ENCODE results near the gene MAPT.

Gene MAPT

DNA sequence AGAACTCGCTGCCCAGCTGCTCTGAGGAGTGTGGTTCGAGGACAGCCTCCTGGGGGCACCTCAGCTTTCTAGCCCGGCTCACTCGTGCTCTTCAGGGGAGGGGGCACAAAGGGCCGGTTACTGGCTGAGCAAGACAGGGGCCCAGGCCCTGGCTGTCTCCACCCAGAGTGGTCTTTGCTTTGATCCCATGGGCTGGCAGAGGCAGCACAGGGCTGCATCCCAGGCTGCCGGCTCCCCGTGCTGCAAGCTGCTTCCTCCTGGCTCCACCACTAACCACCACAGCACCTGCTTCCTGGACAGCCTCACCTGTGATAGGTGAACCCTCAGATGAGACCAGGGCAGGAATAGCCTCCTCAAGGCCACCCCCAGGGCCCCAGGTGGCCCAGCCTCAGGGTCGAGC, 42.9 kb upstream of the MAPT start:
- no peaks in the 10 kb centered on the region for H3K9me3 ChIP-seq (ENCODE audit: insufficient read depth, low read length)
- H3K36me3 ChIP-seq (ENCODE audit: insufficient read depth, insufficient read length, low read length) = no peaks in the 10 kb centered on the region
- H3K4me1 ChIP-seq (ENCODE audit: insufficient read depth, insufficient read length) = peaks cover 6% of the 10 kb centered on the region
- no peak overlapping the region for H3K9ac ChIP-seq (ENCODE audit: insufficient read length, low read depth)
- TF ChIP-seq YY1 (IDR thresholded peaks at IDR 0.05; ENCODE audit: insufficient read depth, insufficient read length) (no peak), SUZ12 (IDR thresholded peaks at IDR 0.05; ENCODE audit: extremely low read depth, insufficient read depth, insufficient read length) (no peak), ZNF274 (IDR thresholded peaks at IDR 0.05; ENCODE audit: low read depth, low read length) (no peak)
- peaks cover 11% of the 10 kb centered on the region for H3K27me3 ChIP-seq (ENCODE audit: insufficient read depth, insufficient read length)
- DNase-seq (ENCODE audit: low read depth, low spot score) = no peak
- H3K4me3 ChIP-seq (ENCODE audit: insufficient read length, low read depth) = no peak overlapping the region

- TF ChIP-seq ZNF274 (IDR thresholded peaks at IDR 0.05; ENCODE audit: low read depth, low read length) (no peak), SUZ12 (IDR thresholded peaks at IDR 0.05; ENCODE audit: extremely low read depth, insufficient read depth, insufficient read length) (no peak), YY1 (IDR thresholded peaks at IDR 0.05; ENCODE audit: insufficient read depth, insufficient read length) (no peak)
These were observed 42.5 kb upstream of the MAPT start for GRCh38 chr17:45851873-45852272.

GRCh38 chr17:45852535-45853297, 41.6 kb upstream of the MAPT start:
- peak; percentile 28 for DNase-seq (ENCODE audit: low read depth, low spot score)
- no peak for TF ChIP-seq ZNF274 (IDR thresholded peaks at IDR 0.05; ENCODE audit: low read depth, low read length)
- no peak for TF ChIP-seq YY1 (IDR thresholded peaks at IDR 0.05; ENCODE audit: insufficient read depth, insufficient read length)
- no peak for TF ChIP-seq SUZ12 (IDR thresholded peaks at IDR 0.05; ENCODE audit: extremely low read depth, insufficient read depth, insufficient read length)

More at GRCh38 chr17:45851873-45852272, 42.5 kb upstream of the MAPT start:
- no peak overlapping the region for H3K4me3 ChIP-seq (ENCODE audit: insufficient read length, low read depth)
- DNase-seq (ENCODE audit: low read depth, low spot score) = no peak
- no peak overlapping the region for H3K9ac ChIP-seq (ENCODE audit: insufficient read length, low read depth)
- H3K9me3 ChIP-seq (ENCODE audit: insufficient read depth, low read length) = no peaks in the 10 kb centered on the region
- H3K4me1 ChIP-seq (ENCODE audit: insufficient read depth, insufficient read length) = peaks cover 6% of the 10 kb centered on the region
- peaks cover 11% of the 10 kb centered on the region for H3K27me3 ChIP-seq (ENCODE audit: insufficient read depth, insufficient read length)
- no peaks in the 10 kb centered on the region for H3K36me3 ChIP-seq (ENCODE audit: insufficient read depth, insufficient read length, low read length)

GRCh38 chr17:45854209-45854608, 40.1 kb upstream of the MAPT start:
- Histone ChIP-seq H3K4me1 (ENCODE audit: insufficient read depth, insufficient read length) (peaks cover 5% of the 10 kb centered on the region), H3K27me3 (ENCODE audit: insufficient read depth, insufficient read length) (peaks cover 11% of the 10 kb centered on the region), H3K4me3 (ENCODE audit: insufficient read length, low read depth) (no peak overlapping the region), H3K9ac (ENCODE audit: insufficient read length, low read depth) (no peak overlapping the region), H3K36me3 (ENCODE audit: insufficient read depth, insufficient read length, low read length) (no peaks in the 10 kb centered on the region), H3K9me3 (ENCODE audit: insufficient read depth, low read length) (no peaks in the 10 kb centered on the region)
- no peak for DNase-seq (ENCODE audit: low read depth, low spot score)
- TF ChIP-seq ZNF274 (IDR thresholded peaks at IDR 0.05; ENCODE audit: low read depth, low read length) (no peak), YY1 (IDR thresholded peaks at IDR 0.05; ENCODE audit: insufficient read depth, insufficient read length) (no peak), SUZ12 (IDR thresholded peaks at IDR 0.05; ENCODE audit: extremely low read depth, insufficient read depth, insufficient read length) (no peak)

More at GRCh38 chr17:45852535-45853297, 41.6 kb upstream of the MAPT start:
- H3K4me1 ChIP-seq (ENCODE audit: insufficient read depth, insufficient read length) = peaks cover 6% of the 10 kb centered on the region
- H3K4me3 ChIP-seq (ENCODE audit: insufficient read length, low read depth) = no peak overlapping the region
- peaks cover 11% of the 10 kb centered on the region for H3K27me3 ChIP-seq (ENCODE audit: insufficient read depth, insufficient read length)
- peak overlapping the region; percentile 22 for H3K9ac ChIP-seq (ENCODE audit: insufficient read length, low read depth)
- no peaks in the 10 kb centered on the region for H3K9me3 ChIP-seq (ENCODE audit: insufficient read depth, low read length)
- H3K36me3 ChIP-seq (ENCODE audit: insufficient read depth, insufficient read length, low read length) = no peaks in the 10 kb centered on the region

DNA sequence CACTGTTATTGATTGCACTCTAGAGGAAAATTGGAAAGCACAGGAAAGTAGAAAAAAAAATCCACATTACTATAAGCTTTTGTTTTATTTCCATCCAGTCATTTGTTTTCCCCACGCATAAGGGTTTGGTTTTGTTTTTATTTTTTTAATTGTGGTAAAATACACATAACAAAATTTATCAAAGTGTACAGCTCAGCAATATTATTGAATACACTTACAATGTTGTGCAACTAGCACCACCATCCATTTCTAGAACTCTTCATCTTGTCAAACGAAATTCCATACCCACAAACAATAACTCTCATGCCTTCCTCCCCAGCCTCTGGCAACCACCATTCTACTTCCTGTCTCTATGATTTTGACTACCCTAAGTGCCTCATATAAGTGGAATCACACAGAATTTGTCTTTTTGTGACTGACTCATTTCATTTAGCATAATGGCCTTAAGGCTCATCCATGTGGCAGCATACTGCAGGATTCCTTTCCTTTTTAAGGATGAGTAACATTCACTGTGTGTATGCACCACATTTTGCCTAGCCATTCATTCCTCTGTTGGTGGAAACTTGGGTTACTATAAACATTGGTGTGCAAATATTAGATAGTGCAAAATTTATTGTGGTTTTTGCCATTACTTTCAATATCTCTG, 38.5 kb upstream of the MAPT start:
- Histone ChIP-seq H3K4me1 (ENCODE audit: insufficient read depth, insufficient read length) (peaks cover 4% of the 10 kb centered on the region), H3K36me3 (ENCODE audit: insufficient read depth, insufficient read length, low read length) (no peaks in the 10 kb centered on the region), H3K9ac (ENCODE audit: insufficient read length, low read depth) (no peak overlapping the region), H3K27me3 (ENCODE audit: insufficient read depth, insufficient read length) (peaks cover 11% of the 10 kb centered on the region), H3K4me3 (ENCODE audit: insufficient read length, low read depth) (no peak overlapping the region), H3K9me3 (ENCODE audit: insufficient read depth, low read length) (no peaks in the 10 kb centered on the region)
- TF ChIP-seq SUZ12 (IDR thresholded peaks at IDR 0.05; ENCODE audit: extremely low read depth, insufficient read depth, insufficient read length) = no peak
- no peak for TF ChIP-seq YY1 (IDR thresholded peaks at IDR 0.05; ENCODE audit: insufficient read depth, insufficient read length)
- no peak for TF ChIP-seq ZNF274 (IDR thresholded peaks at IDR 0.05; ENCODE audit: low read depth, low read length)
- DNase-seq (ENCODE audit: low read depth, low spot score) = no peak

- no peak overlapping the region for H3K4me3 ChIP-seq (ENCODE audit: insufficient read length, low read depth)
These were observed 36.2 kb upstream of the MAPT start for GRCh38 chr17:45857977-45858708.

More at GRCh38 chr17:45857977-45858708, 36.2 kb upstream of the MAPT start:
- no peaks in the 10 kb centered on the region for H3K27me3 ChIP-seq (ENCODE audit: insufficient read depth, insufficient read length)
- no peaks in the 10 kb centered on the region; the same call in 1 of the 2 replicates for H3K9me3 ChIP-seq (ENCODE audit: insufficient read depth, low read length)
- H3K9ac ChIP-seq (ENCODE audit: insufficient read length, low read depth) = no peak overlapping the region
- TF ChIP-seq SUZ12 (IDR thresholded peaks at IDR 0.05; ENCODE audit: extremely low read depth, insufficient read depth, insufficient read length) (no peak), ZNF274 (IDR thresholded peaks at IDR 0.05; ENCODE audit: low read depth, low read length) (no peak), YY1 (IDR thresholded peaks at IDR 0.05; ENCODE audit: insufficient read depth, insufficient read length) (no peak)
- DNase-seq (ENCODE audit: low read depth, low spot score) = peak; percentile 15
- H3K36me3 ChIP-seq (ENCODE audit: insufficient read depth, insufficient read length, low read length) = no peaks in the 10 kb centered on the region
- H3K4me1 ChIP-seq (ENCODE audit: insufficient read depth, insufficient read length) = no peaks in the 10 kb centered on the region

Data from NT2/D1 (cell line).